IMR-90 (cell line): ENCODE data around the gene CCDC184. TPM values are rescaled to one million over a fixed set of nuclear protein-coding genes. Genes with fewer than 3 reads are reported as not detected.

ENCODE experiments used
- ATAC-seq: fragments of 200-7000 bp; cut with Tn5 transposase; 2 replicates; pipeline ENCODE4 v1.9.1; 2020; ENCODE audit warnings: low read depth, mild to moderate bottlenecking, moderate library complexity
- BruUV-seq: library from RNA; stranded (reverse); fragments of 400-500 nt; replicated peaks from 2 replicates; lab custom pipeline; 2021; lab: Mats Ljungman, UMichigan
- CTCF ChIA-PET: fragments of 300-600 bp; formaldehyde crosslinking; extraction: SDS; loops from one replicate; lab custom pipeline; 2021; ENCODE audit warnings: antibody characterized with exemption; lab: Yijun Ruan, JAX
- POLR2A ChIA-PET: fragments of 300-600 bp; sonication (Branson Sonifier 250); formaldehyde crosslinking; loops from one replicate; lab custom pipeline; 2022; ENCODE audit warnings: antibody characterized with exemption; ENCODE audit not compliant: unreplicated experiment; lab: Charles Lee
- DNase-seq: peaks from one replicate; pipeline ENCODE4 v3.0.0; 2013
- H2AFZ ChIP-seq: replicated peaks from 2 replicates; pipeline ENCODE3; 2013; ENCODE audit warnings: low read length, mild to moderate bottlenecking; ENCODE audit not compliant: poor library complexity
- H2AK5ac ChIP-seq: 2 replicates; pipeline ENCODE4 v1.6.1; 2013; ENCODE audit warnings: low read depth, low read length, inconsistent platforms
- H2AK9ac ChIP-seq: replicated peaks from 2 replicates; pipeline ENCODE3; 2013; ENCODE audit warnings: mild to moderate bottlenecking, low read depth, low read length, moderate library complexity; ENCODE audit not compliant: poor library complexity
- H2BK120ac ChIP-seq: 2 replicates; pipeline ENCODE4 v1.6.1; 2013; ENCODE audit warnings: low read depth, low read length, inconsistent platforms
- H2BK15ac ChIP-seq: 3 replicates; pipeline ENCODE4 v1.6.1; 2013; ENCODE audit warnings: low read depth, low read length, inconsistent platforms
- H2BK20ac ChIP-seq: 2 replicates; pipeline ENCODE4 v1.6.1; 2013; ENCODE audit warnings: low read depth, mild to moderate bottlenecking, inconsistent platforms, low read length, moderate library complexity
- H2BK5ac ChIP-seq: 2 replicates; pipeline ENCODE4 v1.6.1; 2013; ENCODE audit warnings: mild to moderate bottlenecking, low read depth, low read length, inconsistent platforms; ENCODE audit not compliant: poor library complexity, severe bottlenecking
- H3K14ac ChIP-seq: replicated peaks from 2 replicates; pipeline ENCODE4 v1.6.1; 2013; ENCODE audit warnings: low read depth, low read length, inconsistent platforms
- H3K18ac ChIP-seq: 2 replicates; pipeline ENCODE4 v1.6.1; 2013; ENCODE audit warnings: low read depth, low read length, control low read depth
- H3K23ac ChIP-seq: 2 replicates; pipeline ENCODE4 v1.6.1; 2013; ENCODE audit warnings: low read depth, low read length, inconsistent platforms
- H3K27ac ChIP-seq: 2 replicates; pipeline ENCODE4 v1.5.1; 2013; ENCODE audit warnings: mild to moderate bottlenecking, control low read depth, low read length; ENCODE audit not compliant: insufficient read depth
- H3K27me3 ChIP-seq: 2 replicates; pipeline ENCODE4 v1.6.1; 2013; ENCODE audit warnings: low read length; ENCODE audit not compliant: control insufficient read depth, insufficient read depth
- H3K36me3 ChIP-seq: 2 replicates; pipeline ENCODE4 v1.6.1; 2013; ENCODE audit warnings: low read length, mixed read lengths; ENCODE audit not compliant: control insufficient read depth, insufficient read depth
- H3K4ac ChIP-seq: 2 replicates; pipeline ENCODE4 v1.6.1; 2013; ENCODE audit warnings: low read depth, low read length, inconsistent platforms
- H3K4me1 ChIP-seq: 2 replicates; pipeline ENCODE4 v1.6.1; 2013; ENCODE audit warnings: low read length, mixed read lengths; ENCODE audit not compliant: control insufficient read depth, insufficient read depth
- H3K4me2 ChIP-seq: 2 replicates; pipeline ENCODE4 v1.6.1; 2013; ENCODE audit warnings: low read depth, mild to moderate bottlenecking, control low read depth, low read length, moderate library complexity
- H3K4me3 ChIP-seq: 2 replicates; pipeline ENCODE4 v1.5.1; 2013; ENCODE audit warnings: low read depth, mild to moderate bottlenecking, control low read depth, low read length, moderate library complexity; ENCODE audit not compliant: insufficient read depth
- H3K56ac ChIP-seq: 2 replicates; pipeline ENCODE4 v1.6.1; 2013; ENCODE audit warnings: low read length, inconsistent platforms; ENCODE audit not compliant: insufficient read depth; ENCODE audit errors: extremely low read depth
- H3K79me1 ChIP-seq, 2 experiments: 2 replicates each; pipeline ENCODE4 v1.6.1; 2013; ENCODE audit warnings: low read length in 2 of 2, inconsistent platforms in 1 of 2, low read depth in 1 of 2
- H3K9ac ChIP-seq: 2 replicates; pipeline ENCODE4 v1.6.1; 2013; ENCODE audit warnings: low read depth, low read length, control low read depth
- H3K9me1 ChIP-seq: 2 replicates; pipeline ENCODE4 v1.6.1; 2013; ENCODE audit warnings: low read length, inconsistent platforms; ENCODE audit not compliant: insufficient read depth
- H3K9me3 ChIP-seq: 2 replicates; pipeline ENCODE4 v1.6.1; 2013; ENCODE audit warnings: low read length; ENCODE audit not compliant: control insufficient read depth, insufficient read depth
- H4K20me1 ChIP-seq: 2 replicates; pipeline ENCODE4 v1.6.1; 2013; ENCODE audit warnings: low read length, inconsistent platforms; ENCODE audit not compliant: insufficient read depth
- H4K5ac ChIP-seq: 2 replicates; pipeline ENCODE4 v1.6.1; 2013; ENCODE audit warnings: mild to moderate bottlenecking, low read depth, low read length, control low read depth
- H4K8ac ChIP-seq, 2 experiments: 2 replicates each; pipeline ENCODE4 v1.6.1; 2013; ENCODE audit warnings: low read depth in 2 of 2, low read length in 2 of 2, control low read depth in 1 of 2, inconsistent platforms in 1 of 2
- H4K91ac ChIP-seq: 2 replicates; pipeline ENCODE4 v1.6.1; 2013; ENCODE audit warnings: low read depth, low read length, inconsistent platforms; ENCODE audit not compliant: insufficient read depth
- CEBPB ChIP-seq: IDR thresholded peaks from 2 replicates; pipeline ENCODE4 v1.6.1; 2012; ENCODE audit warnings: low read depth, low read length, improper control_type of control experiment
- CHD1 ChIP-seq: IDR thresholded peaks from 2 replicates; pipeline ENCODE4 v1.6.1; 2012; ENCODE audit warnings: low read depth, low read length, improper control_type of control experiment
- CTCF ChIP-seq: conservative IDR thresholded peaks from 2 replicates; pipeline ENCODE4 v1.5.1; 2012; ENCODE audit warnings: mild to moderate bottlenecking, low read depth, low read length, improper control_type of control experiment
- MAFK ChIP-seq: IDR thresholded peaks from 2 replicates; pipeline ENCODE4 v1.6.1; 2012; ENCODE audit warnings: low read depth, low read length, improper control_type of control experiment
- MAZ ChIP-seq: IDR thresholded peaks from 2 replicates; pipeline ENCODE4 v1.6.1; 2012; ENCODE audit warnings: low read depth, mild to moderate bottlenecking, low read length, improper control_type of control experiment, moderate library complexity, borderline replicate concordance
- MXI1 ChIP-seq: IDR thresholded peaks from 2 replicates; pipeline ENCODE4 v1.6.1; 2012; ENCODE audit warnings: low read depth, mild to moderate bottlenecking, low read length, moderate library complexity, borderline replicate concordance
- POLR2A ChIP-seq: IDR thresholded peaks from 2 replicates; pipeline ENCODE4 v1.6.1; 2012; ENCODE audit warnings: mild to moderate bottlenecking, low read depth, low read length
- RAD21 ChIP-seq: IDR thresholded peaks from 2 replicates; pipeline ENCODE4 v1.6.1; 2012; ENCODE audit warnings: low read length, improper control_type of control experiment
- RCOR1 ChIP-seq: IDR thresholded peaks from 2 replicates; pipeline ENCODE4 v1.6.1; 2012; ENCODE audit warnings: mild to moderate bottlenecking, low read length, improper control_type of control experiment; ENCODE audit not compliant: insufficient replicate concordance
- SMC3 ChIP-seq: fragments of 150-350 bp; IDR thresholded peaks from 2 replicates; pipeline ENCODE4 v1.6.1; 2016; ENCODE audit warnings: low read depth, mild to moderate bottlenecking, antibody characterized with exemption, low read length, moderate library complexity
- WGBS, 2 experiments: methylation state at CpG; one replicate each; pipeline versions ENCODE4 v1.1.5 to v1.1.7; 2013; ENCODE audit warnings: missing lambda C conversion rate in 2 of 2; ENCODE audit not compliant: insufficient read length in 1 of 2; ENCODE audit errors: extremely low coverage in 2 of 2; 5-methylcytosine and 5-hydroxymethylcytosine counted together
- dilution Hi-C: fragments of 300-500 bp; cut with HindIII; formaldehyde crosslinking; loops from one replicate; pipeline ENCODE4 v1.14.3; 2018; ENCODE audit warnings: low sequenced_read_pairs; ENCODE audit not compliant: unreplicated experiment
- in situ Hi-C: fragments of 300-500 bp; cut with MboI; formaldehyde crosslinking; loops from 3 replicates; pipeline ENCODE4 v1.14.3; 2019; ENCODE audit warnings: low sequenced_read_pairs, inconsistent platforms, mixed read lengths
- intact Hi-C: fragments of 100-400 bp; cut with micrococcal nuclease; formaldehyde crosslinking; loops from 2 replicates; pipeline ENCODE4 v1.10.0; 2022
- polyA plus RNA-seq, 3 experiments: library from polyadenylated mRNA; depleted of rRNA; stranded (reverse); fragments of >200 nt; gene quantifications; 2 replicates each; pipeline ENCODE4 v1.2.3, GENCODE V29; 2012; ENCODE audit warnings: low replicate concordance in 1 of 3
- total RNA-seq: library from RNA; depleted of rRNA; stranded (reverse); fragments of >200 nt; gene quantifications from 2 replicates; pipeline ENCODE4 v1.2.3, GENCODE V29; 2012
- TF ChIP-seq, protein P1 (sequence below): fragments of 150-350 bp; IDR thresholded peaks from 2 replicates; pipeline ENCODE4 v1.6.1; 2017; ENCODE audit warnings: mild to moderate bottlenecking, antibody characterized with exemption, low read length, low read depth

The CCDC184 gene
- total and polyA plus RNA-seq, 2 of the 4 experiments (the other 2 are of a cell fraction): 0.18 to 0.22 TPM

DNA sequence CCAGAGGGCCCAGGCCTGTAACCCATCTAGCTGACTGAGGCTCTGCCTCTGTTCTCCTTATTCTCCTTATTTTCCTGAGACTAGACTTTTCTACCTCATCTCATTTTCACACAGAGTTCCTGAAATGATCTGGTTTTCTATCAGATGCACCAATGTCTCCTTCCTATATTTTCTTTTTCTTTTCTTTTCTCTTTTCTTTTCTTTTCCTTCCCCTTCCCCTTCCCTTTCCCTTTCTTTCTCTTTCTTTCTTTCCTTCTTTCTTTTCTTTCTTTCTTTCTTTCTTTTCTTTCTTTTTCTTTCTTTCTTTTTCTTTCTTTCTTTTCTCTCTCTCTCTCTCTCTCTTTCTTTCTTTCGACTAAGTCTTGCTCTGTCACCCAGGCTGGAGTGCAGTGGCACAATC, 3.0 kb upstream of the CCDC184 start:
- intact Hi-C loops (no loop called here), in situ Hi-C loops (no loop called here), dilution Hi-C loops (no loop called here)
- Histone ChIP-seq H3K27me3 (peaks cover 59% of the 10 kb centered on the region), H3K9me1 (no peaks in the 10 kb centered on the region; the same call in 1 of the 2 replicates), H3K23ac (no peak overlapping the region), H3K79me1 (no peaks in the 10 kb centered on the region), H4K5ac (no peak overlapping the region), H4K20me1 (no peaks in the 10 kb centered on the region), H3K18ac (no peak overlapping the region), H2AFZ (no peak overlapping the region), H2BK5ac (no peak overlapping the region), H2AK5ac (no peak overlapping the region), H3K14ac (no peak overlapping the region), H3K36me3 (no peaks in the 10 kb centered on the region), H3K4ac (no peak overlapping the region), H4K8ac (no peak overlapping the region), H3K9me3 (no peaks in the 10 kb centered on the region), H3K56ac (no peak overlapping the region), H2BK120ac (no peak overlapping the region), H3K9ac (no peak overlapping the region), H2BK20ac (no peak overlapping the region), H3K4me1 (peaks cover 3% of the 10 kb centered on the region; the same call in 1 of the 2 replicates), H4K91ac (no peak overlapping the region), H2BK15ac (no peak overlapping the region), H3K4me2 (no peak overlapping the region), H3K4me3 (no peak overlapping the region), H3K27ac (no peak overlapping the region), H2AK9ac (no peak overlapping the region)
- ChIA-PET CTCF (no interaction called here), POLR2A (no interaction called here)
- DNase-seq (no peak), ATAC-seq (no peak)
- TF ChIP-seq MAFK: no peak
- TF ChIP-seq CEBPB: no peak
- no peak for TF ChIP-seq MAZ
- TF ChIP-seq POLR2A: no peak
- TF ChIP-seq, protein P1, sequence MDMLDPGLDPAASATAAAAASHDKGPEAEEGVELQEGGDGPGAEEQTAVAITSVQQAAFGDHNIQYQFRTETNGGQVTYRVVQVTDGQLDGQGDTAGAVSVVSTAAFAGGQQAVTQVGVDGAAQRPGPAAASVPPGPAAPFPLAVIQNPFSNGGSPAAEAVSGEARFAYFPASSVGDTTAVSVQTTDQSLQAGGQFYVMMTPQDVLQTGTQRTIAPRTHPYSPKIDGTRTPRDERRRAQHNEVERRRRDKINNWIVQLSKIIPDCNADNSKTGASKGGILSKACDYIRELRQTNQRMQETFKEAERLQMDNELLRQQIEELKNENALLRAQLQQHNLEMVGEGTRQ: no peak
- TF ChIP-seq SMC3: no peak
- no peak for TF ChIP-seq CTCF
- TF ChIP-seq CHD1: no peak
- no peak for TF ChIP-seq RCOR1
- no peak for TF ChIP-seq RAD21
- TF ChIP-seq MXI1: no peak
- WGBS, 2 experiments: no CpG with 5 or more reads among the region's 1 CpG
- BruUV-seq: no TSS peak
